Sigmoid colon (tissue), 4 donors: Measurements from ENCODE around the gene DNAJC25.

Source experiments
- EP300 ChIP-seq, 4 donors: sonication (generic); formaldehyde crosslinking; IDR thresholded peaks; one replicate each; pipeline ENCODE4 v1.6.1; 2017; ENCODE audit warnings: antibody characterized with exemption in 4 of 4
- POLR2A ChIP-seq, 2 donors: fragments of 450-650 bp; IDR thresholded peaks; one replicate each; pipeline ENCODE4 v1.6.1; 2016; ENCODE audit warnings: antibody characterized with exemption in 2 of 2, mild to moderate bottlenecking in 2 of 2, moderate library complexity in 2 of 2
- POLR2AphosphoS5 ChIP-seq, 4 donors: sonication (generic); formaldehyde crosslinking; IDR thresholded peaks; one replicate each; pipeline ENCODE4 v1.6.1; 2017; ENCODE audit warnings: antibody characterized with exemption in 4 of 4
- TF ChIP-seq, protein P1 (sequence below), 4 experiments: fragments of 450-650 bp in 3 of 4; fragments of 200-600 bp in 1 of 4; IDR thresholded peaks; one replicate each; pipeline ENCODE4 v1.5.1; 2016 to 2019; ENCODE audit warnings: antibody characterized with exemption in 4 of 4, mild to moderate bottlenecking in 3 of 4, moderate library complexity in 2 of 4

DNA sequence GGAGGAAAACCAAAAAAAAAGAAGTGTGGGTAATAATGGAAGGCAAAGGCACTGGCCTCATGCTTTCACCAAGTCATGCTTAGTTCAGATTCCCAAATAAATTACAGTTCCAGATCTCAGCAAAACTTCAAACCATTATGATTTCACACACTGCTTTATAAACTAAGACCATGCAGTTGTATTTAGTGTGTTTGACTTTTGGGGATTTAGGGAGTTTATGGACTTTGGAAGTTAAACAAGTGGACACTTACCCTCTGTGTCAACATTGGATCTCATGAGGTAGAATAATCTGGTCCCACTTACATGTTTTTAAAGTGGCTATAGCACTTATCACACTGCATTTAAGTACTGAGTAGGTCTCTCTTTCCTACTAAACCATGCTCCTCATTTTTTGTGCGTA is 3.7 kb downstream of the DNAJC25 start:
- TF ChIP-seq POLR2A (IDR thresholded peaks at IDR 0.05) (no peak), EP300 (IDR thresholded peaks at IDR 0.05) (no peak), POLR2AphosphoS5 (IDR thresholded peaks at IDR 0.05) (no peak)
- TF ChIP-seq, protein P1, sequence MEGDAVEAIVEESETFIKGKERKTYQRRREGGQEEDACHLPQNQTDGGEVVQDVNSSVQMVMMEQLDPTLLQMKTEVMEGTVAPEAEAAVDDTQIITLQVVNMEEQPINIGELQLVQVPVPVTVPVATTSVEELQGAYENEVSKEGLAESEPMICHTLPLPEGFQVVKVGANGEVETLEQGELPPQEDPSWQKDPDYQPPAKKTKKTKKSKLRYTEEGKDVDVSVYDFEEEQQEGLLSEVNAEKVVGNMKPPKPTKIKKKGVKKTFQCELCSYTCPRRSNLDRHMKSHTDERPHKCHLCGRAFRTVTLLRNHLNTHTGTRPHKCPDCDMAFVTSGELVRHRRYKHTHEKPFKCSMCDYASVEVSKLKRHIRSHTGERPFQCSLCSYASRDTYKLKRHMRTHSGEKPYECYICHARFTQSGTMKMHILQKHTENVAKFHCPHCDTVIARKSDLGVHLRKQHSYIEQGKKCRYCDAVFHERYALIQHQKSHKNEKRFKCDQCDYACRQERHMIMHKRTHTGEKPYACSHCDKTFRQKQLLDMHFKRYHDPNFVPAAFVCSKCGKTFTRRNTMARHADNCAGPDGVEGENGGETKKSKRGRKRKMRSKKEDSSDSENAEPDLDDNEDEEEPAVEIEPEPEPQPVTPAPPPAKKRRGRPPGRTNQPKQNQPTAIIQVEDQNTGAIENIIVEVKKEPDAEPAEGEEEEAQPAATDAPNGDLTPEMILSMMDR (IDR thresholded peaks at IDR 0.05): no peak
